Measurements from ENCODE around the gene ZDHHC11B. TPM values are rescaled to one million over a fixed set of nuclear protein-coding genes. Genes with fewer than 3 reads are reported as not detected.
"Not testable (repeated sequence)": the region's sequence is repeated elsewhere in the genome, so short reads cannot be mapped to it uniquely, and the experiment has no call there.

The ZDHHC11B gene
- total RNA-seq, 1 donor from 2014 or later, result 15.6 TPM

- DNase-seq (ENCODE audit: low spot score), result peak; percentile 54
Observed at GRCh38 chr5:785181-785705, 714 bp upstream of the ZDHHC11B start.

GRCh38 chr5:783881-784427 is 575 bp downstream of the ZDHHC11B start:
- peak; percentile 66 for DNase-seq (ENCODE audit: low spot score)

- DNase-seq (ENCODE audit: low spot score), result peak; percentile 74
Observed at GRCh38 chr5:783049-783802, 1.3 kb downstream of the ZDHHC11B start.

GRCh38 chr5:782356-782755 is 2.2 kb downstream of the ZDHHC11B start:
- not testable (repeated sequence) for DNase-seq (ENCODE audit: low spot score)

- peak; percentile 52 for DNase-seq (ENCODE audit: low spot score)
Observed at GRCh38 chr5:780571-780970, 4.0 kb downstream of the ZDHHC11B start.

- DNase-seq (ENCODE audit: low spot score), result peak; percentile 37
Observed at GRCh38 chr5:778967-779366, 5.6 kb downstream of the ZDHHC11B start.

GRCh38 chr5:778421-778820 is 6.1 kb downstream of the ZDHHC11B start:
- peak; percentile 37 for DNase-seq (ENCODE audit: low spot score)

GRCh38 chr5:777756-778161 is 6.8 kb downstream of the ZDHHC11B start:
- DNase-seq (ENCODE audit: low spot score), result peak; percentile 51

- DNase-seq (ENCODE audit: low spot score), result peak; percentile 79
Observed at GRCh38 chr5:776862-777711, 7.4 kb downstream of the ZDHHC11B start.

GRCh38 chr5:775961-776861 is 8.3 kb downstream of the ZDHHC11B start:
- DNase-seq (ENCODE audit: low spot score), result peak; percentile 51

- peak; percentile 47 for DNase-seq (ENCODE audit: low spot score)
Observed at GRCh38 chr5:775595-775960, 9.0 kb downstream of the ZDHHC11B start.

- peak; percentile 47 for DNase-seq (ENCODE audit: low spot score)
Observed at GRCh38 chr5:774854-775505, 9.5 kb downstream of the ZDHHC11B start.

GRCh38 chr5:774304-774703 is 10.2 kb downstream of the ZDHHC11B start:
- DNase-seq (ENCODE audit: low spot score), result peak; percentile 43

- DNase-seq (ENCODE audit: low spot score), result peak; percentile 48
Observed at GRCh38 chr5:773517-774264, 10.8 kb downstream of the ZDHHC11B start.

- peak; percentile 45 for DNase-seq (ENCODE audit: low spot score)
Observed at GRCh38 chr5:772931-773330, 11.6 kb downstream of the ZDHHC11B start.

- DNase-seq (ENCODE audit: low spot score), result peak; percentile 41
Observed at GRCh38 chr5:772547-772890, 12.0 kb downstream of the ZDHHC11B start.

GRCh38 chr5:771841-772546 is 12.5 kb downstream of the ZDHHC11B start:
- not testable (repeated sequence) for DNase-seq (ENCODE audit: low spot score)

- not testable (repeated sequence) for DNase-seq (ENCODE audit: low spot score)
Observed at GRCh38 chr5:771087-771781, 13.3 kb downstream of the ZDHHC11B start.

- peak; percentile 46 for DNase-seq (ENCODE audit: low spot score)
Observed at GRCh38 chr5:770585-770984, 13.9 kb downstream of the ZDHHC11B start.

Data from ureter (tissue), 1 donor.